GM15510 (cell line): ENCODE measurements around the gene EID2.

Experiments used
- POLR2A ChIP-seq: IDR thresholded peaks from 3 replicates; pipeline ENCODE4 v1.6.1; 2011; ENCODE audit warnings: borderline replicate concordance; ENCODE audit not compliant: insufficient read length; ENCODE audit errors: extremely low read depth

Gene EID2

GRCh38 chr19:39539518-39540332, at the start of gene EID2:
Gene EID2 (minus strand): TSS chr19:39540161. CDS start chr19:39540079, 82 bp downstream.
- peak; percentile 85 for TF ChIP-seq POLR2A

DNA sequence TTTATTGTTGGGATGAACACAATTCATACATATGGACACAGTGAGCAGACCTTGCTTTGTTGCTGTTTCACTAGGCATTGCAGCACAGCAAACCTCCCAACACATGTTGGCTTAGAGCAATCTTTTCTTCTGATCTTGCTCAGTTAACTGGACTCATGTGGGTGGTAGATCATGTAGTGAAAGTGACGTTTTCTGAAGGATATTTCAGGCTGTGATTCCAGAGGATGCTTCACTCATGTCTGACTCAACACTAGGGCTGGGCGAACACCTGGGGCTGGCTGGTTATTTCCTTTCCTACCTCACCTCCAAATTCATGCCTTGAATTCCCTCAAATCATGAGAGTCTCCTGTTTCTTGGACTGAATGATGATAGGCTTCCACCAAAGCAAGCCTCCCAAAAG, 48.1 kb upstream of the EID2 start:
- no peak for TF ChIP-seq POLR2A

- TF ChIP-seq POLR2A, result no peak
These were observed 47.5 kb upstream of the EID2 start for GRCh38 chr19:39587496-39587895.

GRCh38 chr19:39582891-39583625, 43.1 kb upstream of the EID2 start:
- no peak for TF ChIP-seq POLR2A

- no peak for TF ChIP-seq POLR2A
These were observed 42.5 kb upstream of the EID2 start for GRCh38 chr19:39582442-39582841.

DNA sequence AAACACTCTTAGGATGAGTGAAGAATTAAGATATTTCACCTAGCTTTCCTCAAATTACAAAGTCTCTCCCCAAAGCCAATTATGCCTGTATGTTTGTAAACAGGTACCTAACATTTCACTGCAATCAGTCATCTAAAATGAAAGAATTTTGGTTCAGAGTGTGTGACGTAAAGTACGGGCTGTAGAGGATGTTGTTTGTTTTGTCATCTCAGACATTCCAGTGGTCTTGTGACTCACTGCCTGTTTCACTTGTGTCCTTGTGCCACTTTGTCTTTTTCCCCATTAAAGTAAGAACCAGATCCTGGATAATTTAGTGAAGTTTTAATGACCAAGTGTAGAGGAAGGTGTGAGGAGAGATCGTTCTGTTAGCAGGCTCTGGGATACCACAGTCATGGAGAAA, 28.6 kb upstream of the EID2 start:
- no peak for TF ChIP-seq POLR2A

GRCh38 chr19:39566064-39566463, 26.1 kb upstream of the EID2 start:
- no peak for TF ChIP-seq POLR2A

- TF ChIP-seq POLR2A, result no peak
These were observed 23.4 kb upstream of the EID2 start for GRCh38 chr19:39563408-39563807.

DNA sequence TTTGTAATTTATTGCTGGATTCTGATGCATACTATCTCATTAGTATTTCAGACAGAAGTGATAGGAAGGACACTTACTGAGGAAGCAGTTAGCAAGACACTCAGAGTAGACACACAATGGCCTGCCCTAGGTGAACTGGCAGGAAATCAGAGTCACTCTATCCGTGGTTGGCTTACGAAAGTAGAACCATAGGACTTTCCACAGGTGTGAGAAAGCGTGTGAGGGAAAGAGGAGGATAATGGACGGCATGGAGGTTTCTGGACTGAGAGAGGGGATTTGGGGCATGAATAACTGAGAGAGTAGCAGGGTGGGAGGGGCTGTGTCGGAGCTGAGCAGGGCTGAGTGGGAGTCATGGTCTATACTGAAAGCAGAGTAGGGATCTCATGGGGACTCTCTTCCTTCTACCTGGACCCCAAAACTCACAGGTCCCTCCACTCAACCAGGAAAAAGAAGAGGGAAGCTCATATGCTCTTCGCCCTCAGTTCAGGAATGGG, 18.7 kb upstream of the EID2 start:
- TF ChIP-seq POLR2A, result no peak

DNA sequence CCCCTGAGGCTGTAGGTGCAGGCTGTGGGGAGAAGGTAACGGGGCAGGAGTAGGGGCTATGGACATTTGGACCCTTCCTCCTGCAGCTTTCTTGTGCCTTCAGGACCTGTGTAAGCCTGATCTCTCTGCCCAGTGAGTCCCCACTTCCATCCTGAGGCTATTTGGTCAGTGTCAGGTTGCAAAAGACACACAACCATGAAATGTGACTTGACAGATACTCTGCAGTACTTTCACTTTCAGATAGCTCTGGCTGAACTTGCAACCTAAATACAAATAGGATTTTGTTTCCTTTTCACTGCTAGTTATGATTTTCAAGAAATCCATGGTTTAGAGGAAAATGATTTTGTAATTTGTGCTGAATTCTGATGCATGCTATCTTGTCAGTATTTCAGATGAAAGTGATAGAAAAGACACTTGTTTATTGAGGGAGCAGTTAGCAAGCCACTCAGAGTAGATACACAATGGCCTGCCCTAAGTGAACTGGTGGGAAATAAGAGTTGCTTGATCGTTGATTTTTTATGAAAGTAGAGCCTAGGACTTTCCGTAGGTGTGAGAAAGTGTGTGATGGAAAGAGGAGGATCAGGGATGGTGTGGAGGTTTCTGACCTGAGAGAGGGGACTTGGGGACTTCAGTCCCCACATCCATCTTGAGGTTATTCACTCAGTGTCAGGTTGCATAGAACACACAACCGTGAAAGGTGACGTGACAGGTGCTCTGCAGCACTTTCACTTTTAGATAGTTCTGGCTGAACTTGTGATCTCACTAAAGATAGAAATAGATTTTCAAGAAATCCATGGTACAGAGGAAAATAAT, 18.1 kb upstream of the EID2 start:
- TF ChIP-seq POLR2A, result no peak

- TF ChIP-seq POLR2A, result no peak
These were observed 15.9 kb upstream of the EID2 start for GRCh38 chr19:39555883-39556282.

GRCh38 chr19:39554701-39555311, 14.8 kb upstream of the EID2 start:
- TF ChIP-seq POLR2A, result no peak

DNA sequence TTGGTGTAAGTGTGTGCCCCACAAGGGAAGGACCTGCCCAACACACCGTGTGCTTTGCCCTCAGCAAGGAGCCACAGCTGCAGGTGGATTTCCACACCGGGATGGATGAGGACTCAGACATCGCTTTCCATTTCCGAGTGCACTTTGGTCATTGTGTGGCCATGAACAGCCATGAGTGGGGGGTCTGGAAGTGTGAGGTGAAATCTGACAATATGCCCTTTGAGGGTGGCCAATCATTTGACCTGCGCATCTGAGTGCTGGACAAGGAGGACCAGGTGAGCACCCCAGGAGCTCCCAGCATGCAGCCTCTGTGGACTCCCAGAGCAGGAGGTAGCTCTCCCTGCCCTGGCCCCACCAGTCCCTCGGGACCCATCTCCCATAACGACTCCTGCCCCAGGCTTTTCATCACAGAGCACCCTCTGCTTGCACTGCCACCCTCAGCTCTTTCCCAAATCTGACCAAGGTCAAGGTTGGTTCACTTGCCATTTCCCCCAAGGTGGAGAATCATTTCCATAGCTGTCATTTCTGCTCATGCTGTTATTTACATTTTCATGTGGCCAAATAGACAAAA, 13.2 kb upstream of the EID2 start:
- no peak for TF ChIP-seq POLR2A

DNA sequence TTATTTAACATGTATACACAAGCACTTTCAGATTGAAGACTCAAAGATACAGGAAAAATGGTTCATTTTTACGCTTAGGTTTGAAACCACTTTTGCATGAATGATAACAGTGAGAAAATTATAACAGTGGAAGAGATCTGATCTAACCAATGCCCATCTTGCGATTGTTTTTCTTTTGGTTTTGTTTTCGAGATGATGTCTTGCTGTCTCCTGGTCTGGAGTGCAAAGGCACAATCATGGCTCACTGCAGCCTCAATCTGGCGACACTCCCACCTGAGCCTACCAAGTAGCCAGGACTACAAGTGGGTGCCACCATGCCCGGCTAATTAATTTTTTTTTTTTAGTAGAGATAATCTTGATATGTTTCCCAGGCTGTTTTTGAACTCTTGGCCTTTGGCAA, 10.2 kb upstream of the EID2 start:
- TF ChIP-seq POLR2A, result no peak

DNA sequence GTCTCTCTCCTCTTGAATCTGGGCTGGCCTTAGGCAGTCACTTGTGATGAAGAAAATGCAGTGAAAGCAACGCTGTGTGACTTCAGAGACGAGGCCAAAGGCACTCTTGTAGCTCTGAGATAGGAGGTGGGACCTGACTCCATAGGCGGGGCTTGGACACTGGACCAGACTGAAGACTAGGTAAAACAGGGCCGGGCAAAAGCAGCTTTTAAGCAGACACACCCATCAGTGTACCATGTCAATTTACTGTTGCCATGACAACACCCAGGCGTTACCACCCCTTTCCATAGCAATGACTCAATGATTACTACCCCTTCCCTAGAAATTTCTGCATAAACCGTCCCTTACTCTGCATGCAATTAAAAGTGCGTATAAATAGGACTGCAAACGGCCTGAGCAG, 6.6 kb upstream of the EID2 start:
- TF ChIP-seq POLR2A, result no peak

DNA sequence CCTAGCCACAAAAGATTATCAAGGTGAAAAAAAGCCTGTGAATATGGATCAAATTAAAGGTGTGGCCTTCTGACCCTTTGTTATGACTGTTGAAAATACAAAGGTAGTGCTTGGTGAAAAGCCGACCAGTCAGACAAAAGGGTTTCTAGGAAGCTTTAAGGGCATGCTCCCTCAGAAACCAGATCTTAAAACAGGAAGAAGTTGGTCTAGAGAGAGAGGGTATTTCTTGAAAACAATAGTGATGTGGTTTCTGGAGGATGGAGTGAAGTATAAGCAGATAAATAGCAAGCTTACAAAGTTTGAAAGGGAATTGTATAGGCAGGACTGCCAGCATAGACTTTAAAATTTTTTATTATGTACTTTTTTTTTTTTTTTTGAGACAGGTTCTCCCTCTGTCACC, 5.0 kb upstream of the EID2 start:
- no peak for TF ChIP-seq POLR2A
